Endothelial cell of umbilical vein (primary cell): ENCODE data around the gene CCDC197. TPM values are rescaled to one million over a fixed set of nuclear protein-coding genes. Genes with fewer than 3 reads are reported as not detected.

Experiments
- BruUV-seq: library from RNA; stranded (reverse); fragments of 400-500 nt; replicated peaks from 2 replicates; lab custom pipeline; 2021; lab: Mats Ljungman, UMichigan
- CTCF ChIA-PET: fragments of 300-600, 350-600 bp; sonication (Branson Sonifier 250); formaldehyde crosslinking; loops from one replicate; lab custom pipeline; 2021; ENCODE audit warnings: antibody characterized with exemption, inconsistent platforms; lab: Charles Lee
- POLR2A ChIA-PET: fragments of 300-600, 350-600 bp; sonication (Branson Sonifier 250); formaldehyde crosslinking; loops from one replicate; lab custom pipeline; 2021; ENCODE audit warnings: antibody characterized with exemption, inconsistent platforms; lab: Charles Lee
- DNase-seq: peaks from one replicate; pipeline ENCODE4 v3.0.0-alpha.2; 2011; ENCODE audit warnings: low read depth, low spot score
- FAIRE-seq: peaks from 2 replicates; lab custom pipeline; 2011; peaks lifted over from hg19 to GRCh38; lab: Jason Lieb, UNC
- H2AFZ ChIP-seq: 2 replicates; pipeline ENCODE4 v1.6.0; 2012; ENCODE audit warnings: low read depth, low read length, control low read depth, inconsistent platforms
- H3K27ac ChIP-seq: 2 replicates; pipeline ENCODE4 v1.5.1; 2011; ENCODE audit warnings: low read depth, mild to moderate bottlenecking, control low read depth, low read length, moderate library complexity; ENCODE audit not compliant: insufficient read depth
- H3K27me3 ChIP-seq, 2 experiments: 2 replicates each; pipeline versions ENCODE4 v1.6.0 to v1.6.1; 2011; ENCODE audit warnings: low read length in 2 of 2, mixed read lengths in 1 of 2; ENCODE audit not compliant: control insufficient read depth in 2 of 2, insufficient read depth in 2 of 2
- H3K36me3 ChIP-seq, 2 experiments: 2 replicates in 1 of 2; 3 replicates in 1 of 2; pipeline ENCODE4 v1.5.1; 2011; ENCODE audit warnings: low read length in 2 of 2, mild to moderate bottlenecking in 1 of 2, moderate library complexity in 1 of 2; ENCODE audit not compliant: control insufficient read depth in 2 of 2, insufficient read depth in 2 of 2; ENCODE audit errors: extremely low read depth in 1 of 2
- H3K4me1 ChIP-seq: 3 replicates; pipeline ENCODE4 v1.5.1; 2011; ENCODE audit warnings: mild to moderate bottlenecking, low read length; ENCODE audit not compliant: control insufficient read depth, insufficient read depth; ENCODE audit errors: extremely low read depth
- H3K4me2 ChIP-seq: 2 replicates; pipeline ENCODE4 v1.6.1; 2011; ENCODE audit warnings: low read length, control low read depth, mixed read lengths; ENCODE audit not compliant: insufficient read depth
- H3K4me3 ChIP-seq, 3 experiments: fragments of 200-600 bp in 1 of 3; sonication (generic), shearing (Covaris generic) in 1 of 3; replicated peaks in 1 of 3; 2 replicates each; pipeline ENCODE4 v1.5.1; 2011 to 2016; ENCODE audit warnings: control low read depth in 3 of 3, low read length in 3 of 3, mild to moderate bottlenecking in 2 of 3, inconsistent platforms in 1 of 3, low read depth in 1 of 3, moderate library complexity in 1 of 3; ENCODE audit not compliant: insufficient read depth in 1 of 3
- H3K79me2 ChIP-seq: 2 replicates; pipeline ENCODE4 v1.6.0; 2012; ENCODE audit warnings: low read length, inconsistent platforms; ENCODE audit not compliant: control insufficient read depth, insufficient read depth
- H3K9ac ChIP-seq: replicated peaks from 2 replicates; pipeline ENCODE3; 2011; ENCODE audit warnings: low read length, control low read depth; ENCODE audit not compliant: insufficient read depth; ENCODE audit errors: extremely low read depth
- H3K9me1 ChIP-seq: replicated peaks from 3 replicates; pipeline ENCODE4 v1.6.0; 2011; ENCODE audit warnings: mild to moderate bottlenecking, low read length; ENCODE audit not compliant: control insufficient read depth, insufficient read depth; ENCODE audit errors: extremely low read depth
- H3K9me3 ChIP-seq: replicated peaks from 2 replicates; pipeline ENCODE4 v1.5.1; 2012; ENCODE audit warnings: low read length, inconsistent platforms; ENCODE audit not compliant: control insufficient read depth, insufficient read depth
- H4K20me1 ChIP-seq: replicated peaks from 2 replicates; pipeline ENCODE3; 2011; ENCODE audit warnings: mild to moderate bottlenecking, low read length; ENCODE audit not compliant: control insufficient read depth, insufficient read depth; ENCODE audit errors: extremely low read depth
- EZH2 ChIP-seq: IDR thresholded peaks from 2 replicates; pipeline ENCODE4 v1.6.1; 2012; ENCODE audit warnings: borderline replicate concordance, low read depth, mild to moderate bottlenecking, moderate library complexity, low read length, inconsistent platforms; ENCODE audit not compliant: severe bottlenecking
- FOS ChIP-seq: IDR thresholded peaks from 2 replicates; pipeline ENCODE4 v1.6.1; 2011; ENCODE audit warnings: mild to moderate bottlenecking, low read length, moderate library complexity, borderline replicate concordance; ENCODE audit not compliant: insufficient read depth
- GATA2 ChIP-seq: IDR thresholded peaks from 2 replicates; pipeline ENCODE4 v1.7.0; 2011; ENCODE audit warnings: low read depth, mild to moderate bottlenecking, moderate library complexity, mixed read lengths, low read length; ENCODE audit not compliant: insufficient read length, insufficient read depth
- JUN ChIP-seq: IDR thresholded peaks from 2 replicates; pipeline ENCODE4 v1.6.1; 2011; ENCODE audit warnings: borderline replicate concordance, low read depth; ENCODE audit not compliant: insufficient read length, insufficient read depth
- MYC ChIP-seq: IDR thresholded peaks from one replicate; pipeline ENCODE4 v1.6.1; 2011; ENCODE audit warnings: mild to moderate bottlenecking, low read depth, low read length
- POLR2A ChIP-seq: IDR thresholded peaks from 2 replicates; pipeline ENCODE4 v1.6.1; 2012; ENCODE audit warnings: low read depth, mild to moderate bottlenecking, control low read depth, low read length
- POLR2AphosphoS5 ChIP-seq: IDR thresholded peaks from 2 replicates; pipeline ENCODE4 v1.6.1; 2012; ENCODE audit warnings: low read depth, mild to moderate bottlenecking, control low read depth, low read length, moderate library complexity; ENCODE audit not compliant: insufficient read depth
- dilution Hi-C: fragments of 300-500 bp; cut with MboI; formaldehyde crosslinking; loops from one replicate; pipeline ENCODE4 v1.15.0; 2019; ENCODE audit warnings: low sequenced_read_pairs; ENCODE audit not compliant: extremely low pct_ligation_motif_present
- intact Hi-C: fragments of 100-400 bp; cut with micrococcal nuclease; formaldehyde crosslinking; loops from one replicate; pipeline ENCODE4 v1.10.0; 2022
- polyA plus RNA-seq, 4 experiments: library from polyadenylated mRNA; depleted of rRNA in 3 of 4; stranded (reverse) in 3 of 4; unstranded in 1 of 4; fragments of >200 nt; gene quantifications; 2 replicates each; pipeline versions ENCODE4 v1.2.1 to v1.2.3, GENCODE V29; 2011 to 2012; ENCODE audit warnings: missing spikeins in 1 of 4
- total RNA-seq: library from RNA; stranded (reverse); gene quantifications from 2 replicates; pipeline ENCODE4 v1.2.3, GENCODE V29; 2021
- TF ChIP-seq, protein P1 (sequence below): IDR thresholded peaks from 2 replicates; pipeline ENCODE4 v1.6.1; 2011; ENCODE audit not compliant: insufficient read depth, insufficient read length
- TF ChIP-seq, protein P2 (sequence below), 2 donors: IDR thresholded peaks; 1 replicate in 1 of 2; 2 replicates in 1 of 2; pipeline ENCODE4 v1.5.1; 2011; ENCODE audit warnings: low read length in 2 of 2, mild to moderate bottlenecking in 2 of 2, moderate library complexity in 2 of 2, control low read depth in 1 of 2, inconsistent platforms in 1 of 2, low read depth in 1 of 2; ENCODE audit not compliant: insufficient read depth in 1 of 2; ENCODE audit errors: extremely low read depth in 1 of 2

The CCDC197 gene
- total and polyA plus RNA-seq, 2 donors (not counting 3 experiments of a cell fraction or from before 2014, with no cell fraction given): not detected

GRCh38 chr14:94043111-94043755, 46.1 kb downstream of the CCDC197 start:
- intact Hi-C loops (no loop called here), dilution Hi-C loops (no loop called here)
- Histone ChIP-seq H3K27me3 (no peaks in the 10 kb centered on the region), H3K79me2 (no peaks in the 10 kb centered on the region), H4K20me1 (no peaks in the 10 kb centered on the region), H3K36me3 (peaks cover 6 to 8% of the 10 kb centered on the region in 2 experiments), H2AFZ (no peak overlapping the region), H3K9me3 (no peaks in the 10 kb centered on the region), H3K9ac (no peak overlapping the region), H3K4me3 (no peak overlapping the region), H3K27ac (no peak overlapping the region), H3K9me1 (no peaks in the 10 kb centered on the region), H3K4me1 (no peaks in the 10 kb centered on the region), H3K4me2 (no peak overlapping the region)
- POLR2A ChIA-PET: no interaction called here
- TF ChIP-seq POLR2A (no peak), FOS (no peak), EZH2 (no peak), POLR2AphosphoS5 (no peak), GATA2 (no peak), JUN (no peak), MYC (no peak)
- TF ChIP-seq, protein P1, sequence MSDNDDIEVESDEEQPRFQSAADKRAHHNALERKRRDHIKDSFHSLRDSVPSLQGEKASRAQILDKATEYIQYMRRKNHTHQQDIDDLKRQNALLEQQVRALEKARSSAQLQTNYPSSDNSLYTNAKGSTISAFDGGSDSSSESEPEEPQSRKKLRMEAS: no peak
- TF ChIP-seq, protein P2, sequence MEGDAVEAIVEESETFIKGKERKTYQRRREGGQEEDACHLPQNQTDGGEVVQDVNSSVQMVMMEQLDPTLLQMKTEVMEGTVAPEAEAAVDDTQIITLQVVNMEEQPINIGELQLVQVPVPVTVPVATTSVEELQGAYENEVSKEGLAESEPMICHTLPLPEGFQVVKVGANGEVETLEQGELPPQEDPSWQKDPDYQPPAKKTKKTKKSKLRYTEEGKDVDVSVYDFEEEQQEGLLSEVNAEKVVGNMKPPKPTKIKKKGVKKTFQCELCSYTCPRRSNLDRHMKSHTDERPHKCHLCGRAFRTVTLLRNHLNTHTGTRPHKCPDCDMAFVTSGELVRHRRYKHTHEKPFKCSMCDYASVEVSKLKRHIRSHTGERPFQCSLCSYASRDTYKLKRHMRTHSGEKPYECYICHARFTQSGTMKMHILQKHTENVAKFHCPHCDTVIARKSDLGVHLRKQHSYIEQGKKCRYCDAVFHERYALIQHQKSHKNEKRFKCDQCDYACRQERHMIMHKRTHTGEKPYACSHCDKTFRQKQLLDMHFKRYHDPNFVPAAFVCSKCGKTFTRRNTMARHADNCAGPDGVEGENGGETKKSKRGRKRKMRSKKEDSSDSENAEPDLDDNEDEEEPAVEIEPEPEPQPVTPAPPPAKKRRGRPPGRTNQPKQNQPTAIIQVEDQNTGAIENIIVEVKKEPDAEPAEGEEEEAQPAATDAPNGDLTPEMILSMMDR (IDR thresholded peaks at IDR 0.05; ENCODE audit: extremely low read depth in 1 of 2, insufficient read depth in 1 of 2, low read depth in 1 of 2, low read length in 2 of 2): no peak
- CTCF ChIA-PET: interaction anchor here (1.0 to 2.1 kb wide), 4 partner anchors 9 to 93 kb away, joined by 3 to 11 read pairs (median 8); no protein-coding TSS in a partner anchor
- DNase-seq (no peak), FAIRE-seq (no peak)
- no TSS peak for BruUV-seq
